HCT116 (cell line): ENCODE measurements around the gene S100A13. TPM values are rescaled to one million over a fixed set of nuclear protein-coding genes. Genes with fewer than 3 reads are reported as not detected.
A peak's percentile ranks its signal among the peaks of the same experiment; 100 is the strongest.

Experiments used
- ATAC-seq: fragments of 200-7000 bp; cut with Tn5 transposase; 2 replicates; pipeline ENCODE4 v1.9.1; 2020; ENCODE audit warnings: mild to moderate bottlenecking, moderate library complexity
- BruUV-seq: library from RNA; stranded (reverse); fragments of 400-500 nt; replicated peaks from 2 replicates; lab custom pipeline; 2021; lab: Mats Ljungman, UMichigan
- CTCF ChIA-PET: fragments of 300-600 bp; sonication (Branson Sonifier 250); formaldehyde crosslinking; loops from one replicate; lab custom pipeline; 2021; ENCODE audit warnings: antibody characterized with exemption; lab: Charles Lee
- POLR2A ChIA-PET: fragments of 300-600, 350-600 bp; sonication (Branson Sonifier 250); formaldehyde crosslinking; loops from one replicate; lab custom pipeline; 2021; ENCODE audit warnings: antibody characterized with exemption; lab: Charles Lee
- RAD21 ChIA-PET, 2 experiments: fragments of 300-600 bp; sonication (Branson Sonifier 250); formaldehyde crosslinking; loops; one replicate each; lab custom pipeline; 2023; ENCODE audit warnings: low total read pairs in 2 of 2; ENCODE audit not compliant: uncharacterized antibody in 2 of 2, unreplicated experiment in 2 of 2, low non-redundant PET in 1 of 2; lab: Charles Lee
- DNase-seq: peaks from one replicate; pipeline ENCODE4 v3.0.0-alpha.2; 2010; ENCODE audit warnings: low read depth, low spot score
- H2AFZ ChIP-seq: fragments of 200-600 bp; shearing (Covaris generic), sonication (generic); 2 replicates; pipeline ENCODE4 v1.6.1; 2017; ENCODE audit warnings: low read depth, mixed run types, mixed read lengths, antibody characterized with exemption, low read length; ENCODE audit not compliant: poor library complexity, severe bottlenecking
- H3K27ac ChIP-seq: 2 replicates; pipeline ENCODE4 v1.5.1; 2012; ENCODE audit warnings: low read depth, low read length
- H3K27me3 ChIP-seq: fragments of 200-600 bp; sonication (generic); 2 replicates; pipeline ENCODE4 v1.6.1; 2016; ENCODE audit warnings: mixed run types, low read length, mixed read lengths; ENCODE audit not compliant: insufficient read depth
- H3K36me3 ChIP-seq, 2 experiments: fragments of 200-500 bp in 1 of 2; fragments of 200-600 bp in 1 of 2; sonication (Bioruptor generic) in 1 of 2; sonication (generic) in 1 of 2; 2 replicates each; pipeline versions ENCODE4 v1.5.1 to v1.6.1; 2014 to 2016; ENCODE audit warnings: low read length in 2 of 2, inconsistent platforms in 1 of 2, mixed read lengths in 1 of 2, mixed run types in 1 of 2; ENCODE audit not compliant: insufficient read depth in 2 of 2, control insufficient read depth in 1 of 2
- H3K4me1 ChIP-seq, 2 experiments: fragments of 200-600 bp in 1 of 2; sonication (generic) in 1 of 2; 2 replicates each; pipeline versions ENCODE4 v1.5.1 to v1.6.1; 2012 to 2017; ENCODE audit warnings: low read length in 2 of 2, inconsistent platforms in 1 of 2, mild to moderate bottlenecking in 1 of 2, mixed read lengths in 1 of 2, mixed run types in 1 of 2, moderate library complexity in 1 of 2; ENCODE audit not compliant: insufficient read depth in 2 of 2, control insufficient read depth in 1 of 2
- H3K4me2 ChIP-seq: fragments of 200-600 bp; sonication (generic); 2 replicates; pipeline ENCODE4 v1.6.1; 2017; ENCODE audit warnings: mixed run types, low read length, mixed read lengths
- H3K4me3 ChIP-seq, 2 experiments: fragments of 200-600 bp in 1 of 2; sonication (generic) in 1 of 2; replicated peaks in 1 of 2; 2 replicates each; pipeline ENCODE4 v1.5.1; 2011 to 2016; ENCODE audit warnings: low read length in 2 of 2, control low read depth in 1 of 2, low read depth in 1 of 2, mild to moderate bottlenecking in 1 of 2, mixed read lengths in 1 of 2, mixed run types in 1 of 2
- H3K79me2 ChIP-seq: fragments of 200-600 bp; sonication (generic); 2 replicates; pipeline ENCODE4 v1.6.1; 2017; ENCODE audit warnings: mild to moderate bottlenecking, mixed run types, low read length, moderate library complexity, mixed read lengths; ENCODE audit not compliant: insufficient read depth
- H3K9ac ChIP-seq: fragments of 200-600 bp; sonication (generic); 2 replicates; pipeline ENCODE4 v1.6.1; 2016; ENCODE audit warnings: low read length, mixed read lengths
- H3K9me2 ChIP-seq: fragments of 200-600 bp; sonication (generic), shearing (Covaris generic); 2 replicates; pipeline ENCODE4 v1.6.1; 2017; ENCODE audit warnings: mixed run types, mild to moderate bottlenecking, moderate library complexity; ENCODE audit not compliant: insufficient read depth
- H3K9me3 ChIP-seq, 2 experiments: fragments of 200-500 bp in 1 of 2; fragments of 200-600 bp in 1 of 2; sonication (Bioruptor generic) in 1 of 2; sonication (generic) in 1 of 2; 2 replicates each; pipeline ENCODE4 v1.6.1; 2014 to 2017; ENCODE audit warnings: low read length in 2 of 2, mixed read lengths in 2 of 2, inconsistent platforms in 1 of 2, low read depth in 1 of 2, mild to moderate bottlenecking in 1 of 2, mixed run types in 1 of 2, moderate library complexity in 1 of 2; ENCODE audit not compliant: control insufficient read depth in 1 of 2, insufficient read depth in 1 of 2
- H4K20me1 ChIP-seq: fragments of 200-600 bp; sonication (generic), shearing (Covaris generic); 2 replicates; pipeline ENCODE4 v1.6.1; 2017; ENCODE audit warnings: mixed run types, mild to moderate bottlenecking, moderate library complexity; ENCODE audit not compliant: insufficient read depth
- CBX3 ChIP-seq: IDR thresholded peaks from 2 replicates; pipeline ENCODE4 v1.6.1; 2012; ENCODE audit warnings: low read depth
- FOSL1 ChIP-seq: IDR thresholded peaks from 2 replicates; pipeline ENCODE4 v1.6.1; 2012; ENCODE audit warnings: low read depth
- JUND ChIP-seq: IDR thresholded peaks from 2 replicates; pipeline ENCODE4 v1.6.1; 2012
- SP1 ChIP-seq: IDR thresholded peaks from 2 replicates; pipeline ENCODE4 v1.6.1; 2012; ENCODE audit warnings: low read depth
- SRF ChIP-seq: IDR thresholded peaks from 2 replicates; pipeline ENCODE4 v1.6.1; 2012; ENCODE audit warnings: low read depth
- YY1 ChIP-seq: IDR thresholded peaks from 2 replicates; pipeline ENCODE4 v1.6.1; 2011; ENCODE audit warnings: low read length, low read depth, moderate library complexity, mild to moderate bottlenecking; ENCODE audit not compliant: insufficient replicate concordance; ENCODE audit errors: extremely low read depth
- intact Hi-C: fragments of 100-400 bp; cut with micrococcal nuclease; formaldehyde crosslinking; loops from 2 replicates; pipeline ENCODE4 v1.10.0; 2022
- total RNA-seq: library from RNA; stranded (reverse); gene quantifications from one replicate; pipeline ENCODE4 v1.2.1, GENCODE V29; 2021; ENCODE audit not compliant: unreplicated experiment
- TF ChIP-seq, protein P1 (sequence below): IDR thresholded peaks from 2 replicates; pipeline ENCODE4 v1.6.1; 2012; ENCODE audit warnings: low read depth

The S100A13 gene
- total RNA-seq, 1 experiment from 2014 or later: 143 TPM

DNA sequence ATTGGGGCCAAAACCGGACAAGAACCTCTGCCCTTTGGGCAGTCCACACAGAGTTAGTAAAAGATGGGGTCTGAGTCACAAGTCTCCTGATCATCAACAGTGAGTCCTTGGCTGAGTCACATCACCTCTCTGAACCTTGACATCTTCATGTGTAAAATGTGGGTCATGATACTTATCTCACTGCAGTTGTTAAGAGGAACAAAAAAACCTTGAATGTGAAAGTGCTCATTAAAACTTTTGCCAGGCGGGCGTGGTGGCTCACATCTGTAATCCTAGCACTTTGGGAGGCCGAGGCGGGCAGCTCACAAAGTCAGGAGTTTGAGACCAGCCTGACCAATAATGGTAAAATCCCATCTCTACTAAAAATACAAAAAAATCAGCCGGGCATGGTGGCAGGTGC lies 30.1 kb downstream of the S100A13 start:
- peak; percentile 83 for ATAC-seq
- Histone ChIP-seq H3K27ac (no peak overlapping the region), H3K9me3 (no peaks in the 10 kb centered on the region), H3K4me1 (peaks cover 8 to 22% of the 10 kb centered on the region in 2 experiments), H3K79me2 (no peaks in the 10 kb centered on the region), H4K20me1 (no peaks in the 10 kb centered on the region), H3K27me3 (no peaks in the 10 kb centered on the region), H3K9ac (0 out of 2 replicates have a peak overlapping the region, but pooled peaks have one; percentile 1), H3K9me2 (no peaks in the 10 kb centered on the region), H3K36me3 (no peaks in the 10 kb centered on the region), H3K4me2 (peak overlapping the region; percentile 50), H3K4me3 (no peak overlapping the region), H2AFZ (no peak overlapping the region)
- ChIA-PET RAD21 (no interaction called here), POLR2A (interaction anchor here (1.4 kb wide), 1 partner anchor 12 kb away, joined by 5 read pairs; no protein-coding TSS in a partner anchor), CTCF (interaction anchor here (0.8 kb wide), 1 partner anchor 25 kb away, joined by 3 read pairs; no protein-coding TSS in a partner anchor)
- intact Hi-C loops: no loop called here
- BruUV-seq: no TSS peak
- peak; percentile 41; the same call in 1 of the 2 replicates for TF ChIP-seq SP1
- TF ChIP-seq, protein P1, sequence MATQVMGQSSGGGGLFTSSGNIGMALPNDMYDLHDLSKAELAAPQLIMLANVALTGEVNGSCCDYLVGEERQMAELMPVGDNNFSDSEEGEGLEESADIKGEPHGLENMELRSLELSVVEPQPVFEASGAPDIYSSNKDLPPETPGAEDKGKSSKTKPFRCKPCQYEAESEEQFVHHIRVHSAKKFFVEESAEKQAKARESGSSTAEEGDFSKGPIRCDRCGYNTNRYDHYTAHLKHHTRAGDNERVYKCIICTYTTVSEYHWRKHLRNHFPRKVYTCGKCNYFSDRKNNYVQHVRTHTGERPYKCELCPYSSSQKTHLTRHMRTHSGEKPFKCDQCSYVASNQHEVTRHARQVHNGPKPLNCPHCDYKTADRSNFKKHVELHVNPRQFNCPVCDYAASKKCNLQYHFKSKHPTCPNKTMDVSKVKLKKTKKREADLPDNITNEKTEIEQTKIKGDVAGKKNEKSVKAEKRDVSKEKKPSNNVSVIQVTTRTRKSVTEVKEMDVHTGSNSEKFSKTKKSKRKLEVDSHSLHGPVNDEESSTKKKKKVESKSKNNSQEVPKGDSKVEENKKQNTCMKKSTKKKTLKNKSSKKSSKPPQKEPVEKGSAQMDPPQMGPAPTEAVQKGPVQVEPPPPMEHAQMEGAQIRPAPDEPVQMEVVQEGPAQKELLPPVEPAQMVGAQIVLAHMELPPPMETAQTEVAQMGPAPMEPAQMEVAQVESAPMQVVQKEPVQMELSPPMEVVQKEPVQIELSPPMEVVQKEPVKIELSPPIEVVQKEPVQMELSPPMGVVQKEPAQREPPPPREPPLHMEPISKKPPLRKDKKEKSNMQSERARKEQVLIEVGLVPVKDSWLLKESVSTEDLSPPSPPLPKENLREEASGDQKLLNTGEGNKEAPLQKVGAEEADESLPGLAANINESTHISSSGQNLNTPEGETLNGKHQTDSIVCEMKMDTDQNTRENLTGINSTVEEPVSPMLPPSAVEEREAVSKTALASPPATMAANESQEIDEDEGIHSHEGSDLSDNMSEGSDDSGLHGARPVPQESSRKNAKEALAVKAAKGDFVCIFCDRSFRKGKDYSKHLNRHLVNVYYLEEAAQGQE: no peak
- peak; percentile 39; the same call in 1 of the 2 replicates for TF ChIP-seq JUND
- peak; percentile 54; the same call in 1 of the 2 replicates for TF ChIP-seq FOSL1
- no peak for DNase-seq

GRCh38 chr1:153592748-153593147 lies 34.6 kb downstream of the S100A13 start:
- RAD21 ChIA-PET: no interaction called here
- no TSS peak for BruUV-seq

More at GRCh38 chr1:153592748-153593147, 34.6 kb downstream of the S100A13 start:
- H3K79me2 ChIP-seq: no peaks in the 10 kb centered on the region
- H3K4me2 ChIP-seq: no peak overlapping the region
- ATAC-seq (no peak), DNase-seq (no peak)
- no peak for TF ChIP-seq CBX3
- TF ChIP-seq YY1: no peak
- no peak for TF ChIP-seq SRF
- H3K36me3 ChIP-seq: no peaks in the 10 kb centered on the region
- intact Hi-C loops: no loop called here
- no peaks in the 10 kb centered on the region for H3K9me2 ChIP-seq
- H3K9ac ChIP-seq: no peak overlapping the region
- H3K4me1 ChIP-seq: peaks cover 5 to 9% of the 10 kb centered on the region in 2 experiments
- CTCF ChIA-PET: interaction anchor here (1.0 kb wide), 1 partner anchor 21 kb away, joined by 3 read pairs; no protein-coding TSS in a partner anchor
- H3K4me3 ChIP-seq: no peak overlapping the region
- no peak overlapping the region for H2AFZ ChIP-seq
- no peaks in the 10 kb centered on the region for H3K27me3 ChIP-seq
- H3K27ac ChIP-seq: no peak overlapping the region
- POLR2A ChIA-PET: interaction anchor here (0.7 to 1.4 kb wide), 3 partner anchors 12 to 35 kb away, joined by 3 to 4 read pairs (median 3); partner anchors contain the start of genes S100A13 and S100A16
- H4K20me1 ChIP-seq: no peaks in the 10 kb centered on the region
- no peaks in the 10 kb centered on the region for H3K9me3 ChIP-seq
